Measurements from ENCODE around the gene THRB.

Gene THRB

DNA sequence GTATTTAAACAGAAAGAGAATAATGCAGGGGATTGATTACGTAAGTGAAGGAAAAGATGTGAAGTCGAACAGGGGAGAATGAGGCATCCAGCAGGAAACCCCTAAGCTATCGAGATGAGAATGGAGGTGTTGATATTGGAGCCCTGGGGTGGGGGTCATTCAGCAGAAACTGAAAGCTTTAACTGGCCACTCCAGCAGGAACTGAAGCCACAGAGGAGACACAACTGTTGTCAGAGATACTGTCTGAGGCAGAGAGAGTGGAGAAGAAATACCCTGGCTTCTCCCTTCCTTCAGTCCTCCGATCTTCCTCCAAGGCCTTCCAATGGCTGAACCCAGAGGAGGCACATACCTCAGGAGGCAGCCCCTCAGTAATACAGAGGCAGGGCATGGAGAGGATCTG is 152.4 kb downstream of the THRB start:
- DNase-seq = no peak

- DNase-seq = no peak
These were observed 153.0 kb downstream of the THRB start for GRCh38 chr3:24341668-24342067.

DNA sequence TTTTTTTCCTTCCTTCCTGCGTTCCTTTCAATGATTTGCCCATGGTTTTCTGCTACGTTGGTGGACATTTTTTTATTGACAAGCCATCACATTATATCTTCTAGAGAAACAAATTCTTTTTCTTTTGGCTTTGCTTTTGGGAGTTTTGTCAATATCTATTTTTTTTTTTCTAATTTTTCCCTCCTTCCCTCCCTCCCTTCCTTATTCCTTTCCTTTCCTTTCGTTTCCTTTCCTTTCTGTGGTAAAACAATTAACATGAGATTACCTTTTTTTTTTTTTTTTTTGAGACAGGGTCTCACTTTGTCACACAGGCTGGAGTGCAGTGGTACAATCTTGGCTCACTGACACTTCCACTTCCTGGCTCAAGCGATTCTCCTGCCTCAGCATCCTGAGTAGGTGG is 153.7 kb downstream of the THRB start:
- DNase-seq = no peak

DNA sequence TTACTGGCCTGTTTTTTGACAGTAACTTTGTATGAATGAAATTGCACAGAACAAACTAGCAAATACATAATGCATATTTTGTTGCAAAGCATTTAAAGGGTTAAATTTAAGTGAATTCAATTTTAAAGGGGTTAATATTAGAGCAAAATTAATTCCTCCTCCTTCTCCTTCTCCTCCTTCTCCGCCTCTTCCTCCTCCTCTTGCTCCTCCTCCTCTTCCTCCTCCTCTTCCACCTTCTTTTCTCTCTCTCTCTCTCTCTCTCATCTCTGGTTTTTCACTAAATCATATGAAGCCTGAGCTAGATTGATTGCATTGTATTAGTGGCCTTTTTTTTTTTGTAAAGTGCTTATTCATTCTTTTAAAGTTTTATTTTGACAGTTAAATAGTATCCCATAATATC is 154.5 kb downstream of the THRB start:
- DNase-seq = no peak

- DNase-seq = no peak
These were observed 155.3 kb downstream of the THRB start for GRCh38 chr3:24339266-24339825.

GRCh38 chr3:24338409-24339130 is 156.1 kb downstream of the THRB start:
- no peak for DNase-seq

GRCh38 chr3:24336101-24336500 is 158.5 kb downstream of the THRB start:
- no peak for DNase-seq

DNA sequence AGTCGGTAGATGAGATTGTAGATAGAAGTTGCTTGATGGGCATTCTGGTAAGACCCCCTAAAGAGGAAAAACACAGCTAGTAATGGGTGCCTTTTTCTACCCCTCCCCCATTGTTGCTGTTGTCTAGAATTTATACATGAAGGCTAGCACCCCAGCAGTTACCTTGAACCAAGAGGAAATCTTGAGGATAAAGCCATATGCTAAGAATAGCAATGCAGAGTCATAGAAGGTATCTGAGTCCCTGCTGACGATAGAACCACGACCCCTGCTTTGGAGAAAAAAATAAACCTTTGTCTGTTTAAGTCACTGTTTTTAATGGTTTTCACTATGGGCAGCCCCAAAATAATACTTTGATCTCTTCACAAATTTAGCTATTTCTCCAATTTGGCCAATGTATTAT is 162.6 kb downstream of the THRB start:
- DNase-seq = no peak

DNA sequence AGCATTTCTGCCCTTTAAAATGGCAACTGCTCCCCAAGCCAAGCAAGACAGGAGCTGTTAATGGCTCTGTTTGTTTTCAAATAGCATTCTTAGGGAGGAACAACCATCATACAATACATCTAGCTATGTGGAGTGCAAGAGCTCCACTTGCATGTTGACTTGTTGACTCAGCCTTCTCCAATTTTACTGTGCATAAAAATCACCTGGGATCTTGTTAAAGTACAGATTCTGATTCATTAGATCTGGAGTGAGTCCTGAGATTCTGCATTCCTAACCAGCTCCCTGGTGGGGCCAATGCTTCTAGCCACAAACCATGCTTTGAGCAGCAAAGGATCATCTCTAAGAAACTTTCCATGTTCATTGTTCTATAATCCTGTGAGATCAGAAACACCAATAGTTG is 171.4 kb downstream of the THRB start:
- no peak for DNase-seq

- DNase-seq = no peak
These were observed 174.0 kb downstream of the THRB start for GRCh38 chr3:24320601-24321000.

DNA sequence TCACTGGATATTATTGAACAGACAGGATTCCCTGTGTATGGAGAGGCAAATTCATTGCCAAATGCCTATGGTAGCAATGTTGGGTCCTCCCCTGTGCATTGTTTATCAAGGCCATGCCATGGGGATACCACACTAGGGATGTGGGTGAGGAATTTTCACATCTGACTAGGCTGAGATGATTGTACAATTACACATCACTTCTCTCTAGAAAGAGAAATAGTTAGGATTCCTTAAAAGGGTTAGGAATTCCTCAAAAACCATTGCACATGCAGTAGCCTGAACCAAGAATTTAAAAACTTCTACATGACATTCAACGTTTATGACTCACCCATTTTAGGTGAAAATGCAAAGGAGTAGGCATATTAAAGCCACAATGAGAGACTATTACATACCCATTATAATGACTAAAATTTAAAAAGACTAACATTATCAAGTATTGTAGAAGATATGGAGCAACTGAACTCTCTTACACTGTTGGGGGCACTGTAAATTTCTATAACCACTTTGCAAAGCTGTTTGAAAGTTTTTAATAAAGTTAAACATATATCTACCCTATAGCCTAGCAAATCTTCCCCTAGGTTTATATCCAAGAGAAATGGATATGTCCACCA is 175.9 kb downstream of the THRB start:
- no peak for DNase-seq

DNA sequence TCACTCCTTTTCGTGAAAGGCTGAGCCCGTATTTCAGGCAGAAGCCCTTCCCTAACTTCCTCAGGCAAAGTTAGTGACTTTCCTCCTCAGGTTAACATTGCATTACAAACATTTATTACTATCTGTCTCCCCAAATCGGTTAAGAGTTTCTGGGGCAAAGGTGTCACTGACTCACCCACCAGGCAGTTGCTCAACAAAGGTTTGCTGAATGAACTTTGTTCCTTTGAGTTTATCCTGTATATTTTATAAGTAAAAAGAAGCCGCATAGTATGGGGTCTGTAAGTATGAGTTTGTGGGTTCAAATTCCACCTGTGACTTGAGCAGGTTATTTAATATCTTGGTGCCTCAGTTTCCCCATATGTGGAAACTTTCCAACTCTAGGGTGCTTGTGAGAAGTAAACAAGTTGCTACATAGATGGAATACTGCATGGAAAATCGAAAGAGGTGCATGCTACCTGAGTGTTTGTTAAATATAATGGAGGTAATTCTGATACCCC is 177.7 kb downstream of the THRB start:
- DNase-seq = no peak

DNA sequence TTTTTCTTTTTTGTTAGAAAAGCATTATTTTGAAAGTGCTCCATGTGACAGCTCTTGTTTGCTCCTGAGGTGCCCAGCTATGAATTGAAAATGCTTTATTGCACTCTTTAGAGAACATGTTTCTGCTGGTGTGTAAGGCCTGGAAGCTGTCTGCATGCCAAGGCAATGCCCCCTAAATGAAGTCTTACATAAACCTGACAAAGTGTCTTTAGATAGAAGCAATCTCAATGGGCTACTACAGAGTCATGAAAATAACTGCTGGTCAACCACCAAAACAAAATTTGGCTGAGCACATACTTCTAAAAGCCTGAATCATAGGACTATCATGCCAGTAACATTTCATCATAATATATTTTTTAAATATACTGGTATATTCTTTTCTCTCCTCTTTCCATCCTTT is 178.7 kb downstream of the THRB start:
- no peak for DNase-seq

DNA sequence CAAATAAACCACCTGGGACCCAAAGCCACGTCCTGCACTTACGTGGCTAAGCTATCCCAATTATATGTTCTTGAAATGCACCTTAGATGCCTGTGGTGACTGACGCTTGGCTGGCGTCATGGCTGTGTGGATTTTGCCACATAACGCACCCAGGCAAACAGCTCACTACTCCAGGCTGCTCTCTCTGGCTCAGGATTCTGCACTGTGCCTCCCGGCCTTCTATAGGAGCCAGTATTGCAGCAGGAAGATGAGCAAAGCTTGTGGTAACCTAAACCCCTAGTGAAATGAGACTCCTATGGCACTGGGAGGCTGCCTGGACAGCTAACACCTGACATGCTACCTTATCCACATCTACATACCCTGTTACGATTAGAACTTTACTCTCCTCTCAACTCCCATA is 179.3 kb downstream of the THRB start:
- no peak for DNase-seq

- no peak for DNase-seq
These were observed 182.8 kb downstream of the THRB start for GRCh38 chr3:24311881-24312280.

DNA sequence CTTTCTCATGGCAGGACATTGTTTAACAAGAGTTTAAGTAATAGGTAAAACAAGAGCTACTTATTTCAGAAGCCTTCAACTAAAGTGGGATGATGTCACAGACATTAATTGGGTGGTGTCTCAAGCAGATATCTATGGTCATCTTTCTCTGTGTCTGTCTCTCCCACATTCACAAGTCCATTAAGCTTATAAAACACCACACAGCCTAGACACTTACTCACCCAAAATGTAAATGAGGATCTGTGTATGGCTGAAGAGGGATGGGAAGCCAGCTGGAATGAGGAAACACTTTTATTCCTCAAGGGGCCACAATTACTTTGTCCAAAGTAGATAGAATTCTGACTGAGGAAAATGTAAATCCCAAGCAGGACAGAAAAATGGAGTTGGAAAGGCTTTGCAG is 183.8 kb downstream of the THRB start:
- DNase-seq = no peak

DNA sequence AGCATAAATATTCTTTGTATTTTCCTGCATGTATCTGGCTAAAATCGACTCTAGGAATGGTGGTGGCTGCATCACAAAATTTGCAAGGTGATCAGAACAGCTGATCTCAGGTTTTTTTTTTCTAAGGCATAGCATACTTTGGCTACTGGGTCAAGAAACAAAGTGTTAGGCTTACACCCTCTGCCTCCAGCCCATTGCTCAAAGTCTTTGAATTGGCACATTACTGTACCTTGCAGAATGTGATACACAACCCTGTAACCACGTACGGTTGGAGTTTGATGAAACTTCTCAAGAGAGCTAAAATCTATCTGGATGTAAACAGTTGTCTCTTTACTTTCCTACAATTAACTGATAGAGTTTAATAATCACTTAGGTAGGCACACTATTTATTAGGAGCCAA is 188.1 kb downstream of the THRB start:
- DNase-seq = no peak

- no peak for DNase-seq
These were observed 188.7 kb downstream of the THRB start for GRCh38 chr3:24305795-24306467.

GRCh38 chr3:24303057-24303754 is 191.4 kb downstream of the THRB start:
- no peak for DNase-seq

DNA sequence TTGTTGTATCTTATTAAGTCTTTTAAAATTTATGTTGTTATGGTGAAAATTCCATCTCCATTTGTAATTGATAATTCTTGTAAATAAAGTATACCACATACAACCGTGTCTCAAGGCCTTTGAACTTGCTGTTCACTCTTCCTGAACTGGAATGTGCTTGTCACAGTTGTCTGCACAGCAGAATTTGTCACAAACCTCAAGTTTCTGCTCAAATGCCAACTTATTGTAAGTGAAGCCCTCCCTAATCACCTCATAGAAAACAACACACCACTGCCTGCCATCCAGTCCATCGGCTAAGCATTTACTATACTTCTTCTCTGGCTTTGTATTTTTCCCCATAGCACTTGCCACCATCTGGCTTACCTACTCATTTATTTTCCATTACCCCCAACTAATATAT is 192.3 kb downstream of the THRB start:
- DNase-seq = no peak

- no peak for DNase-seq
These were observed 193.7 kb downstream of the THRB start for GRCh38 chr3:24300949-24301348.

- no peak for DNase-seq
These were observed 194.6 kb downstream of the THRB start for GRCh38 chr3:24299806-24300626.
